T-helper 2 cell treated with Interferon-gamma antibody and Interleukin-4, amounts not matched to agents 5 μg/mL and 100 μg/mL, for 36 hours (primary cell): ENCODE data around the gene FGF12.

Source experiments
- DNase-seq: peaks from one replicate; pipeline ENCODE4 v3.0.0; 2021; ENCODE audit warnings: low spot score
- H3K27ac Mint-ChIP-seq: one replicate; pipeline ENCODE4 v1.8.0; 2021; ENCODE audit warnings: mild to moderate bottlenecking, mixed read lengths
- H3K27me3 Mint-ChIP-seq: one replicate; pipeline ENCODE4 v1.8.0; 2021; ENCODE audit warnings: low read depth, mixed read lengths
- H3K36me3 Mint-ChIP-seq: one replicate; pipeline ENCODE4 v1.8.0; 2021; ENCODE audit warnings: low read depth, mixed read lengths
- H3K4me1 Mint-ChIP-seq: one replicate; pipeline ENCODE4 v1.8.0; 2021; ENCODE audit warnings: low read depth, mixed read lengths
- H3K4me3 Mint-ChIP-seq: one replicate; pipeline ENCODE4 v1.8.0; 2022; ENCODE audit warnings: mild to moderate bottlenecking, moderate library complexity, mixed read lengths
- H3K9me3 Mint-ChIP-seq: one replicate; pipeline ENCODE4 v1.8.0; 2021; ENCODE audit warnings: mixed read lengths

The FGF12 gene

DNA sequence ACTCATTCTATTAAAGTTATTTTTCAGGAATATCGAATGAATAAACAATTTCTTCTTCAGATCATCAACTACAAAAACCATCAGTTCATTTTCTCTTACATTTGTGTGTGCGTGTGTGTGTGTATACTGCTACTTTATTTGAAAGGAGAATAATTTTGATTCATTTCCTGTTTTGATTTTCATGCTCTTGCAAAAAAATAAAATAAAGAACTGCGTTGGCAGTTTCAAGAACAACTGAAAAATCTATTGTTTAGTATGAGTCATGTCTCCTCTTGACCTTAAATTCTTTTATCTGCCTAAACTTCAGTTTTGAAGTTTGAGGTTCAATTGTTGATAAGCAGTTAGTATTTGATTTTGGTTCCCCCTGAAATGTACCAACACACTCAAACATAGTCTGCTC lies 540.8 kb downstream of the FGF12 start:
- no peak for DNase-seq
- Mint-ChIP-seq H3K27ac (no peak overlapping the region), H3K27me3 (peaks cover 3% of the 10 kb centered on the region)

DNA sequence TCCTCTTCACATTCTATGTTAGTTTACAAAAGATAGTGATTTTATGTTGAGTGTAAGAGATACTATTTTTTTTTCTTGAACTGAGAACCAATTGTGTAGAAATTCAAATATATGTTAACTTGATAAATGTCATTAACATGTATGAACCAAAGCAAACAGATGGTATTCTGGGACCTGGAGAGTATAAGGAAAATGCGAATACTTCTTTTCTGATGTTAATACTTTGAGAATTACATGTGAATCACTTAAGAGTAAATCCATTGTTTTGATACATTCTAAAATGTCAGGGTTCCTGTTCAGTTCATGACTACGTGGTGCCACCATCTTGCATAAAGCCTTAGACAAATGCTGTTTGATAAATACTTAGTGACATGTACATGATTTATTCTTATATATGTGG lies 541.3 kb downstream of the FGF12 start:
- DNase-seq: no peak
- no peaks in the 10 kb centered on the region for H3K9me3 Mint-ChIP-seq
- no peaks in the 10 kb centered on the region for H3K36me3 Mint-ChIP-seq
- H3K4me1 Mint-ChIP-seq: peaks cover 1% of the 10 kb centered on the region
- H3K27me3 Mint-ChIP-seq: peaks cover 3% of the 10 kb centered on the region
- H3K4me3 Mint-ChIP-seq: no peak overlapping the region
- no peak overlapping the region for H3K27ac Mint-ChIP-seq

More for the DNA sequence above, 540.8 kb downstream of the FGF12 start:
- Mint-ChIP-seq H3K9me3 (no peaks in the 10 kb centered on the region), H3K4me1 (peaks cover 1% of the 10 kb centered on the region), H3K4me3 (no peak overlapping the region), H3K36me3 (no peaks in the 10 kb centered on the region)

DNA sequence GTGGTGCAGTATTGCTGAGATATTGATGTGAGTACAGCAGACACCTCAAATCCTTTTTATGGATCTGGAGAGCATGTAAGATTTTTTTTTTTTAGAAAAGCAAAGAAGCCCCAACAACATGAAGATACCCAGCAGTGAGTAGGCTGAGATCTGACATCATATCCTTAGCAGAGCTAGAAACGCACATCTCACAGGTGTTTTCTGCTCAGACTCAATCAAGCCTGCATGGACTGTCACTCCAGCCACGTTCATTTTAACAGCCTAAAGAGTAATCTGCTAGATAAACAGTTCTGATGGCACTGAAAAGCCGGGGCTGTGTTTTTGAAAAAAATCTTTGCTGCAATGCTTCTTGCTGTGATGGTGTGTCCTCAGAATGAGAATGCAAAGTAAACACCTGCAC lies 544.2 kb downstream of the FGF12 start:
- Mint-ChIP-seq H3K27me3 (peaks cover 3% of the 10 kb centered on the region), H3K9me3 (no peaks in the 10 kb centered on the region), H3K27ac (no peak overlapping the region), H3K4me3 (no peak overlapping the region), H3K4me1 (peaks cover under 1% of the 10 kb centered on the region), H3K36me3 (no peaks in the 10 kb centered on the region)
- no peak for DNase-seq

DNA sequence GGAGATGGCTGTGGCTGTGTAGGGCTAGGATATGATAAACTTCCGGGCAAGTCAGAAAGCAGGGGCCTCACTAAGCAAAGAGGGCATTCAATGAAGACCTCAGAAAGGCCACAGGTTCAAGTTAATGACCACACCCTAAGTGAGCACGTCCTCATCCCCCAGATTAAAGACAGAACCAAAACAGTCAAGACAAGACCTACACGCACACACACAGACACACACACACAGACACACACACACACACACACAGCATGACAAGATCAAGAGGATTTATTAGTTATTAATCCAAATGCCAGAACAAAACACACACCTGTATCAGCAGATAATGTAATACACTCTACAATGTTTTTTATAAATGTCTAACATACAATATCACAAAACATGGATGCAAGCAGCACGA lies 546.2 kb downstream of the FGF12 start:
- Mint-ChIP-seq H3K4me3 (no peak overlapping the region), H3K27me3 (no peaks in the 10 kb centered on the region), H3K4me1 (no peaks in the 10 kb centered on the region), H3K36me3 (no peaks in the 10 kb centered on the region), H3K27ac (no peak overlapping the region), H3K9me3 (no peaks in the 10 kb centered on the region)
- DNase-seq: no peak

DNA sequence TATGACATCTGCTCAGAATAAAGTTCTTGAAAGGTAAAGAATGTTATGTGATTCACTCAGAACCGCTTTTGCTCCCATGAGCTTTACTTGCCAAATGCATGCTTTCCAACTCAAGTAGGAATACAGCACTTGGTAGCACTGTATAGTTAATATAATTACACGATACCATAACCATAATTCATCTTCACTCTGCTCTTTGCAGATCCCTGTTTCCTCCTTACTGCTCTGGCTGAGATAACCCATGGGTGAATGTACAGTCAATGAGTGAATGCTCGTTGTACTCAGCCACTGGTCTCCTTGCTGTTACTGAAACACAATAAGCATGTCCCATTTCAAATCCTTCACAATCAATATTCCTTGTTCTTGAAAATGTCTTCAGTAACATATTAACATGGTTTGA lies 550.0 kb downstream of the FGF12 start:
- no peaks in the 10 kb centered on the region for H3K4me1 Mint-ChIP-seq
- H3K27me3 Mint-ChIP-seq: no peaks in the 10 kb centered on the region
- no peak overlapping the region for H3K4me3 Mint-ChIP-seq
- H3K9me3 Mint-ChIP-seq: no peaks in the 10 kb centered on the region
- H3K27ac Mint-ChIP-seq: no peak overlapping the region
- no peak for DNase-seq
- H3K36me3 Mint-ChIP-seq: no peaks in the 10 kb centered on the region

DNA sequence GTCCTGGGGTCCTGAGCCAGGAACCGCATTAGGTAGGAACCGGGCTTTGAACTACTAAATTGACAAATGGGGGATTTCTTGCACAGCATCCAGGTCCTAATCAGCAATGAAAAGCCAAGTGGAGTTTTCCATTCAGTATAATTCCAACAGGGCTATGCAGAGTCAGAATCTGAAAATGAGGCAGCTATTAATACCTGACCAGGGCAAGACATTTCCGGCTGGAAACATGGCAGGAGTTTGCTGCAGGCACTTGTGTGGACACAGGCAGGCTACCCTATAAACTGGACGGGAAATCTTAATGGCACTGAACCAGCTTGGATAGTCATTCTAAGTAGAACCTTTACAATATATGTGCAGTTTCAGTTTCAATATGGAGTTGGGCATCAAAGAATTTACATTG lies 553.1 kb downstream of the FGF12 start:
- Mint-ChIP-seq H3K27ac (no peak overlapping the region), H3K27me3 (no peaks in the 10 kb centered on the region), H3K9me3 (no peaks in the 10 kb centered on the region), H3K36me3 (no peaks in the 10 kb centered on the region), H3K4me1 (no peaks in the 10 kb centered on the region), H3K4me3 (no peak overlapping the region)
- DNase-seq: no peak

DNA sequence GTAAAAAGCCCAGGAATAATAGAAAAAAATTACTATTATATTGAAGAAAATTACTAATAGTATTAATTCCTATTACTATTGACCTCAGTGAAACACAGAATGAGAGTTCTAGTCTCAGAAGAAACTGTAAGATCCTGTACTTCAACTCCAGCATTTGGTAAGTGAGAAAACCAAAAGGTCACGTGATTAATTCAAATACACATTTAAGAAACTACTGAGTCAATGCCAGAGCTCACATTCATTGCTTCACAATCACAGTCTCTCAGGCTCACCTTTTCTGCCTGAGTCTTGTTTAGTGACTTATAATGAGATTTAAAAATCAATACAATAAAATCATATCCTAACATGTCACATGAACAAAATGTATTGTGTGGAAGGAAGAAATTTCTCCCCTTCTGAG lies 556.1 kb downstream of the FGF12 start:
- no peaks in the 10 kb centered on the region for H3K4me1 Mint-ChIP-seq
- no peak overlapping the region for H3K4me3 Mint-ChIP-seq
- no peaks in the 10 kb centered on the region for H3K27me3 Mint-ChIP-seq
- no peaks in the 10 kb centered on the region for H3K36me3 Mint-ChIP-seq
- no peak for DNase-seq
- no peak overlapping the region for H3K27ac Mint-ChIP-seq
- no peaks in the 10 kb centered on the region for H3K9me3 Mint-ChIP-seq

DNA sequence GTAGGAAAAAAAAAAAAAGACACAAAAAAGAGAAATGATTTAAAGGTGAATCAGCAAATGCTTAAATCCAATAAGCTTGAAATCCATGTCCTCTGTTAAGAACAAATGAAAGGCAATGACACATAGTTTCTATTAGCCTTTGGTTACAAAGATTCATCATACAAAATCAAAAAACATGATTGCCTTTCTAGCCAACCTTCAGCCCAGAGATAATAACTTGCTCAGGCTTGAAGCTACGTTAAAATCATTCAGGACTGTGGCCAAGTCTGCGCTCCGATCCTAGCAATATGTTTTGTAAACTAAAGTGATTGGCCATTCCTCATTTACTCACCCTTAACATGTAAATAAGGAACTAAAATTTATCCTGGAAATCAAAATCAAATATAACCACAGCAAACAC lies 556.7 kb downstream of the FGF12 start:
- H3K4me3 Mint-ChIP-seq: no peak overlapping the region
- no peaks in the 10 kb centered on the region for H3K36me3 Mint-ChIP-seq
- H3K27ac Mint-ChIP-seq: no peak overlapping the region
- DNase-seq: no peak
- no peaks in the 10 kb centered on the region for H3K27me3 Mint-ChIP-seq
- H3K4me1 Mint-ChIP-seq: no peaks in the 10 kb centered on the region
- H3K9me3 Mint-ChIP-seq: no peaks in the 10 kb centered on the region

DNA sequence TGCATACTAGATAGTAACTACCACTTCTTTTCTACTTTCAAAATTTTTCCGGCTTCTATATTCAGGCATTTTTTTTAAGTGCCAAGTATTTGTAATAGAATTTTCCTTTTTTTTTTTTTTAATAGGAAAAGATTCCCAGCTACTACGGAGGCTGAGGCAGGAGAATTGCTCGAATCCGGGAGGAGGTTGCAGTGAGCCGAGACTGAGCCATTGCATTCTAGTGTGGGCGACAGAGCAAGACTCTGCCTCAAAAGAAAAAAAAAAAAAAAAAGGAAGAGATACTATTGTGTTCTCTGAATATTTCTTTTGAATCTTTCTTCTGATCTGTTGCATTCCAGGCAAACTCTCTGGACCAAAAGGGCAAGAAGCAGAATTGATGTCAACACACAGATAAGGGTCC lies 557.3 kb downstream of the FGF12 start:
- Mint-ChIP-seq H3K27ac (no peak overlapping the region), H3K36me3 (no peaks in the 10 kb centered on the region), H3K4me1 (no peaks in the 10 kb centered on the region), H3K4me3 (no peak overlapping the region), H3K9me3 (no peaks in the 10 kb centered on the region), H3K27me3 (no peaks in the 10 kb centered on the region)
- no peak for DNase-seq

DNA sequence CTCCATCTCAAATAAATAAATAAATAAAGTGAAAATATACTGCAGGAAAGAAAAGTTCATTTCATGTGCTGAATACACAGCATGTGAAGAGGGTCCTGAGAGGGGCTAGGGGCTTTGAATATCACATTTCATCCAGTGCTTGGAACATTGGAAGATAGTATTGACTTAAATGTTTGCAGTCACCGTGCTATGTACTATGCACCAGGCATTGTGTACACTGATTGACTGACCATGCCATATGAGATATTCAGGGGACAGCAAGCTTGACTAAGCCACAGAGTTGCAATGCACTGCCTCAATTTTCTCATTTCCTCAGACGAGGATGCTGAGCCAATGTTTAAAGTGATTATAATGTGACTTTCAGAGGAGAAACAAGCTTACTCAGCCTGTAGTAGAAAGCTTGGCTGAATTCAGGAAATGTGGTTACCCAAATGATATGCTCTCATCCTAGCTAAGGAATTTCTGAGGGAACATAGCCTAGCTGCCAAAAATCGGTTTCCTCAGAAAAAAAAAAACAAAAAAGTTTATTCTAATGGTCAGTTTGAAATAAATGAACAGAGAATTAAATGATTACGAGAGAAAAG lies 557.9 kb downstream of the FGF12 start:
- Mint-ChIP-seq H3K9me3 (no peaks in the 10 kb centered on the region), H3K27ac (no peak overlapping the region), H3K36me3 (no peaks in the 10 kb centered on the region), H3K4me3 (no peak overlapping the region), H3K27me3 (no peaks in the 10 kb centered on the region), H3K4me1 (no peaks in the 10 kb centered on the region)
- no peak for DNase-seq

DNA sequence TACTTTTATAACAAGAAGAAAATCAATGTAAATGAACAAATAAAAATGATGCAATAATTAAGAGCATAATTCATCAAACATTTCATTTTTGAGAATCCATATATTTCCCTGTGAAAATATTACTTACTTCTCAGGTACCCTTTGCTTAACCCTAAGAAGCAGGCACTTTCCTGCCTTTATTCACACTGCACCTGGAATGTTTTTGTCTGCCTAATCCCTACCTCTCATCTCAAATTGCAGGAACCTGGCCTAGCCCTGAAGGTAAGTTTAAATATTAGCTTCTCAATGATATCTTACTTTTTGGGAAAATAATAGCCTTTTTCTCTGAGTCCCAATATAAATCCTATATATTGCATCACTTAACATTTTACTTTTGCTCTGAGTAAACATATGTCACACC lies 559.1 kb downstream of the FGF12 start:
- DNase-seq: no peak
- Mint-ChIP-seq H3K4me3 (no peak overlapping the region), H3K9me3 (no peaks in the 10 kb centered on the region), H3K36me3 (no peaks in the 10 kb centered on the region), H3K27me3 (no peaks in the 10 kb centered on the region), H3K27ac (no peak overlapping the region), H3K4me1 (no peaks in the 10 kb centered on the region)

DNA sequence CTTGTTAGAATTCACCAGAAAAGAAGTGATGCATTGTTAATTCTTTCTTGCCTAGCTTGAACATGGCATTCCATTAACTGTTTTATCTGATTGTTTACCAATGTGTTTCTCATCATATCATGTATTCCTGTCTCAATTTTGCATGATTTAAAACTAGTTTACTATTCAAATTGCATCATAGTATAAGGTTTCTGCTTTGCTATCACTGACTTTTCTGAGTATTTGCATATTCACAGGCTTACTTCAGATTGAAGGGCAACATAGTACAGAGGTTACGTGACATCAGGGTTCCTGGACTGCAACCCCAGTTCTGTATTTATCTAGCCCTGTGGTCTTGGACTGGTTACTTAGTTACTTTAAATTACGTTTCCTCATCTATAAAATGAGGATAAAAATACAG lies 561.8 kb downstream of the FGF12 start:
- DNase-seq: no peak
- H3K9me3 Mint-ChIP-seq: no peaks in the 10 kb centered on the region
- H3K4me1 Mint-ChIP-seq: no peaks in the 10 kb centered on the region
- H3K36me3 Mint-ChIP-seq: no peaks in the 10 kb centered on the region
- no peak overlapping the region for H3K27ac Mint-ChIP-seq
- H3K4me3 Mint-ChIP-seq: no peak overlapping the region
- H3K27me3 Mint-ChIP-seq: no peaks in the 10 kb centered on the region

DNA sequence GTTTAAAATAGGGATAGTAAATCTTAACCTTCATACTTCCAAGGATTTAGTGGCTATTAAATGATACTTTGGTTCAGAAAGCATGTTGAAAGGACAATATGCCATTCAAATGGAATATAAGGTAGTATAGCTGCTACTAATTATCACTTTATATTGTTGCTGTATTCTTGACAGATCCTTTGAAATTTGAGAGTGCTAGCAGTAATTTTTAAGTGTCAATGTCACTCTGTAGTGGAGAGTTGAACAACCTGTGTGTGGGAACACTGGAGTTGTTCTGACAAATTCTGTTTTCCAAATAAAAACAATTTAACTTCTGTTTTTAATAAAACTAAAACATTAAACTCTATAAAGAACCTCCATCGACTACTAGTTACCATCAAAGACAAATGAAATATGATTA lies 565.7 kb downstream of the FGF12 start:
- Mint-ChIP-seq H3K27me3 (peaks cover 2% of the 10 kb centered on the region), H3K27ac (no peak overlapping the region)

DNA sequence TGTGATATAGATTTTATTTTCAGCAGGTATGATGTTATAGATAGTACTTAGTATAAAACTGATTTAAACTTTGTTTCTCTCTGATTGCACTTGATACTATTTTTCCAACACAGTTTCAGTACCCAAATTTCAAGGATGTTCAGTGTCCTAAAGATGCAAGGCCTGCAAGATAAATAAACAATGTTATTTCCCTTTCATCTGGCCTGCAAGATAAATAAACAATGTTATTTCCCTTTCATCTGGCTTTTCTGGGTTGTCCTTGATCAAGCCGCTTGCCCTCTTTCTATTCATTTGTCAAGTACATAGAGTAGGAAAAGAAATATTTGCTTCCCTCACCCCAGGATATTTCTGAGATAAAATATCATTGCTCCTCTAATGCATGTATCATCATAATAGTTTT lies 571.0 kb downstream of the FGF12 start:
- no peak overlapping the region for H3K4me3 Mint-ChIP-seq
- no peaks in the 10 kb centered on the region for H3K9me3 Mint-ChIP-seq
- DNase-seq: no peak
- peaks cover 5% of the 10 kb centered on the region for H3K27me3 Mint-ChIP-seq
- H3K27ac Mint-ChIP-seq: no peak overlapping the region
- H3K36me3 Mint-ChIP-seq: no peaks in the 10 kb centered on the region
- no peaks in the 10 kb centered on the region for H3K4me1 Mint-ChIP-seq

More for the DNA sequence above, 565.7 kb downstream of the FGF12 start:
- no peaks in the 10 kb centered on the region for H3K36me3 Mint-ChIP-seq
- DNase-seq: no peak
- H3K4me3 Mint-ChIP-seq: no peak overlapping the region
- no peaks in the 10 kb centered on the region for H3K4me1 Mint-ChIP-seq
- no peaks in the 10 kb centered on the region for H3K9me3 Mint-ChIP-seq

DNA sequence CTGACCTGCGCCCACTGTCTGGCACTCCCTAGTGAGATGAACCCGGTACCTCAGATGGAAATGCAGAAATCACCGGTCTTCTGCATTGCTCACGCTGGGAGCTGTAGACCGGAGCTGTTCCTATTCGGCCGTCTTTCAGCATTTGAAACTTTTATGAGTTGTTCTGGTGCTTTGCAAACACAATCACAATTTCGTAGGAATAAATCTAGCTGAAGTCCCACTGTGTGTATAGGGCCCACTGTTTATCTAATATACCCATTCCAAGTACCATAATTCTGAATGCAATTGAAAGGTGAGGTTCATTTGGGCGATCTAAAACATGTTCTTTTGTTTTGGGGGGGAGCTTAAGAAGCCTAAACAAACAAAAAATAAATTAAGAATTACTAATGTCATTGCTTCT lies 572.1 kb downstream of the FGF12 start:
- no peak for DNase-seq
- Mint-ChIP-seq H3K4me3 (no peak overlapping the region), H3K9me3 (no peaks in the 10 kb centered on the region), H3K27me3 (peaks cover 5% of the 10 kb centered on the region), H3K36me3 (no peaks in the 10 kb centered on the region), H3K4me1 (no peaks in the 10 kb centered on the region), H3K27ac (no peak overlapping the region)
